ENCODE data around the gene WASF2. TPM values are rescaled to one million over a fixed set of nuclear protein-coding genes. Genes with fewer than 3 reads are reported as not detected.

Gene WASF2
- total and polyA plus RNA-seq, 2 of the 4 experiments (the other 2 are of a cell fraction): 7.9 to 45.4 TPM

- Histone ChIP-seq H2AK9ac (replicated peaks; ENCODE audit: low read depth, low read length, poor library complexity) (no peak overlapping the region), H3K4me3 (ENCODE audit: insufficient read depth, low read depth, low read length) (no peak overlapping the region), H3K18ac (ENCODE audit: low read depth, low read length) (no peak overlapping the region), H3K23ac (ENCODE audit: low read depth, low read length) (no peak overlapping the region), H2AK5ac (ENCODE audit: low read depth, low read length) (no peak overlapping the region), H3K27ac (ENCODE audit: insufficient read depth, low read length) (no peak overlapping the region), H3K79me1 (ENCODE audit: low read depth in 1 of 2, low read length in 2 of 2) (peaks cover 30 to 74% of the 10 kb centered on the region in 2 experiments), H4K91ac (ENCODE audit: insufficient read depth, low read depth, low read length) (no peak overlapping the region), H2BK120ac (ENCODE audit: low read depth, low read length) (no peak overlapping the region), H3K36me3 (ENCODE audit: control insufficient read depth, insufficient read depth, low read length) (peaks cover 13% of the 10 kb centered on the region), H2AFZ (replicated peaks; ENCODE audit: low read length, poor library complexity) (no peak overlapping the region), H3K9ac (ENCODE audit: low read depth, low read length) (no peak overlapping the region), H3K4me2 (ENCODE audit: low read depth, low read length) (no peak overlapping the region), H4K5ac (ENCODE audit: low read depth, low read length) (no peak overlapping the region), H3K56ac (ENCODE audit: extremely low read depth, insufficient read depth, low read length) (no peak overlapping the region), H3K4ac (ENCODE audit: low read depth, low read length) (no peak overlapping the region), H3K9me1 (ENCODE audit: insufficient read depth, low read length) (peaks cover 12% of the 10 kb centered on the region), H3K4me1 (ENCODE audit: control insufficient read depth, insufficient read depth, low read length) (peaks cover 2% of the 10 kb centered on the region), H4K20me1 (ENCODE audit: insufficient read depth, low read length) (peaks cover 49% of the 10 kb centered on the region), H4K8ac (ENCODE audit: low read depth in 2 of 2, low read length in 2 of 2) (no peak overlapping the region), H3K14ac (replicated peaks; ENCODE audit: low read depth, low read length) (no peak overlapping the region), H3K9me3 (ENCODE audit: control insufficient read depth, insufficient read depth, low read length) (no peaks in the 10 kb centered on the region), H2BK20ac (ENCODE audit: low read depth, low read length) (no peak overlapping the region), H3K27me3 (ENCODE audit: control insufficient read depth, insufficient read depth, low read length) (no peaks in the 10 kb centered on the region), H2BK15ac (ENCODE audit: low read depth, low read length) (no peak overlapping the region), H2BK5ac (ENCODE audit: low read depth, low read length, poor library complexity, severe bottlenecking) (no peak overlapping the region)
- no TSS peak for BruUV-seq (replicated peaks)
- intact Hi-C loops (cut with micrococcal nuclease): no loop called here
- ATAC-seq (ENCODE audit: low read depth) (no peak), DNase-seq (no peak)
- ChIA-PET CTCF (interaction anchor here (0.5 to 0.6 kb wide), 3 partner anchors 16 to 185 kb away, joined by 3 to 5 read pairs (median 3); no protein-coding TSS in a partner anchor), POLR2A (ENCODE audit: unreplicated experiment) (no interaction called here)
- dilution Hi-C loops (cut with HindIII; ENCODE audit: low sequenced_read_pairs, unreplicated experiment): no loop called here
- in situ Hi-C loops (cut with MboI; ENCODE audit: low sequenced_read_pairs): no loop called here
- WGBS, 2 experiments (ENCODE audit: extremely low coverage in 2 of 2, insufficient read length in 1 of 2): no CpG with 5 or more reads among the region's 6 CpGs
- TF ChIP-seq FOS (IDR thresholded peaks at IDR 0.05; ENCODE audit: low read depth, low read length) (no peak), POLR2A (IDR thresholded peaks at IDR 0.05; ENCODE audit: low read depth, low read length) (no peak), RAD21 (IDR thresholded peaks at IDR 0.05; ENCODE audit: low read length) (no peak), RCOR1 (IDR thresholded peaks at IDR 0.05; ENCODE audit: insufficient replicate concordance, low read length) (no peak), RFX5 (IDR thresholded peaks at IDR 0.05; ENCODE audit: low read depth, low read length) (no peak), CTCF (conservative IDR thresholded peaks at IDR 0.05; ENCODE audit: low read depth, low read length) (no peak), BHLHE40 (IDR thresholded peaks at IDR 0.05; ENCODE audit: low read depth, low read length) (no peak), MXI1 (IDR thresholded peaks at IDR 0.05; ENCODE audit: borderline replicate concordance, low read depth, low read length) (no peak), ELK1 (IDR thresholded peaks at IDR 0.05; ENCODE audit: borderline replicate concordance, low read depth, low read length) (no peak), CEBPB (IDR thresholded peaks at IDR 0.05; ENCODE audit: low read depth, low read length) (no peak), NFE2L2 (IDR thresholded peaks at IDR 0.05; ENCODE audit: low read depth, low read length) (no peak), MAZ (IDR thresholded peaks at IDR 0.05; ENCODE audit: borderline replicate concordance, low read depth, low read length) (no peak), MAFK (IDR thresholded peaks at IDR 0.05; ENCODE audit: low read depth, low read length) (no peak), USF2 (IDR thresholded peaks at IDR 0.05; ENCODE audit: low read depth, low read length) (no peak), SMC3 (IDR thresholded peaks at IDR 0.05; ENCODE audit: low read depth, low read length) (no peak), CHD1 (IDR thresholded peaks at IDR 0.05; ENCODE audit: low read depth, low read length) (no peak)
Observed at GRCh38 chr1:27446496-27447020, 43.4 kb downstream of the WASF2 start.
